SK-N-SH (cell line): ENCODE measurements around the gene ETS2. TPM values are rescaled to one million over a fixed set of nuclear protein-coding genes. Genes with fewer than 3 reads are reported as not detected.
"Not testable (repeated sequence)": the region's sequence is repeated elsewhere in the genome, so short reads cannot be mapped to it uniquely, and the experiment has no call there.

Experiments
- CTCF ChIA-PET: fragments of 300-600, 350-600 bp; formaldehyde crosslinking; extraction: SDS; loops from one replicate; lab custom pipeline; 2021; lab: Yijun Ruan, JAX
- POLR2A ChIA-PET: fragments of 350-600 bp; sonication (Branson Sonifier 250); formaldehyde crosslinking; extraction: SDS; loops from one replicate; lab custom pipeline; 2020; ENCODE audit warnings: antibody characterized with exemption, inconsistent platforms; lab: Yijun Ruan, JAX
- DNase-seq: peaks from one replicate; pipeline ENCODE4 v3.0.0; 2012
- H2AFZ ChIP-seq: fragments of 200-600 bp; sonication (generic); 2 replicates; pipeline ENCODE4 v1.8.1; 2016; ENCODE audit warnings: antibody characterized with exemption, mild to moderate bottlenecking, low read depth
- H3F3A ChIP-seq: fragments of 200-600 bp; sonication (generic); replicated peaks from 2 replicates; pipeline ENCODE3; 2016; ENCODE audit warnings: antibody characterized with exemption, mild to moderate bottlenecking; ENCODE audit not compliant: insufficient read depth
- H3K27ac ChIP-seq, 2 experiments: fragments of 200-500 bp in 1 of 2; fragments of 200-600 bp in 1 of 2; sonication (Bioruptor generic) in 1 of 2; sonication (generic), shearing (Covaris generic) in 1 of 2; 2 replicates each; pipeline versions ENCODE4 v1.5.1 to v1.6.1; 2014 to 2016; ENCODE audit warnings: low read depth in 2 of 2, inconsistent platforms in 1 of 2, low read length in 1 of 2, mild to moderate bottlenecking in 1 of 2, mixed read lengths in 1 of 2
- H3K27me3 ChIP-seq: fragments of 200-600 bp; sonication (generic), shearing (Covaris generic); 2 replicates; pipeline ENCODE4 v1.6.1; 2016; ENCODE audit warnings: mixed run types; ENCODE audit not compliant: insufficient read depth
- H3K36me3 ChIP-seq, 2 experiments: fragments of 200-500 bp in 1 of 2; fragments of 200-600 bp in 1 of 2; sonication (Bioruptor generic) in 1 of 2; sonication (generic) in 1 of 2; replicated peaks in 1 of 2; 2 replicates each; pipeline versions ENCODE3 to v1.5.1; 2014 to 2016; ENCODE audit warnings: low read length in 1 of 2, mild to moderate bottlenecking in 1 of 2; ENCODE audit not compliant: insufficient read depth in 2 of 2, control insufficient read depth in 1 of 2
- H3K4me1 ChIP-seq, 2 experiments: fragments of 200-500 bp in 1 of 2; fragments of 200-600 bp in 1 of 2; sonication (Bioruptor generic) in 1 of 2; sonication (generic), shearing (Covaris generic) in 1 of 2; 2 replicates each; pipeline versions ENCODE4 v1.5.1 to v1.6.1; 2014 to 2016; ENCODE audit warnings: low read depth in 1 of 2, low read length in 1 of 2, mixed run types in 1 of 2; ENCODE audit not compliant: insufficient read depth in 2 of 2, control insufficient read depth in 1 of 2
- H3K4me2 ChIP-seq: fragments of 200-600 bp; sonication (generic), shearing (Covaris generic); 2 replicates; pipeline ENCODE4 v1.6.1; 2017; ENCODE audit warnings: mixed run types
- H3K4me3 ChIP-seq, 2 experiments: fragments of 200-500 bp in 1 of 2; fragments of 200-600 bp in 1 of 2; sonication (Bioruptor generic) in 1 of 2; sonication (generic), shearing (Covaris generic) in 1 of 2; 2 replicates each; pipeline versions ENCODE4 v1.5.1 to v1.8.1; 2014 to 2016; ENCODE audit warnings: low read depth in 2 of 2, inconsistent platforms in 1 of 2, low read length in 1 of 2, mild to moderate bottlenecking in 1 of 2, mixed read lengths in 1 of 2, moderate library complexity in 1 of 2
- H3K79me2 ChIP-seq: fragments of 200-600 bp; sonication (generic); 2 replicates; pipeline ENCODE4 v1.8.1; 2017; ENCODE audit warnings: mild to moderate bottlenecking; ENCODE audit not compliant: insufficient read depth
- H3K9ac ChIP-seq: fragments of 200-600 bp; sonication (generic); 2 replicates; pipeline ENCODE4 v1.6.1; 2017; ENCODE audit warnings: mixed run types
- H3K9me2 ChIP-seq: fragments of 200-600 bp; sonication (generic); 2 replicates; pipeline ENCODE4 v1.6.1; 2017; ENCODE audit warnings: mixed run types
- H3K9me3 ChIP-seq: fragments of 200-600 bp; sonication (generic); 2 replicates; pipeline ENCODE4 v1.6.1; 2017; ENCODE audit warnings: mixed run types, mild to moderate bottlenecking, moderate library complexity
- H4K20me1 ChIP-seq: fragments of 200-600 bp; sonication (generic); 2 replicates; pipeline ENCODE4 v1.6.1; 2017; ENCODE audit warnings: mild to moderate bottlenecking, mixed run types; ENCODE audit not compliant: insufficient read depth
- FOSL2 ChIP-seq: IDR thresholded peaks from 2 replicates; pipeline ENCODE4 v1.4.0; 2012; ENCODE audit warnings: low read depth, mild to moderate bottlenecking, moderate library complexity, borderline replicate concordance
- GABPA ChIP-seq: IDR thresholded peaks from 2 replicates; pipeline ENCODE4 v1.4.0; 2012; ENCODE audit warnings: low read depth, mild to moderate bottlenecking
- SIN3A ChIP-seq: IDR thresholded peaks from 2 replicates; pipeline ENCODE4 v1.6.1; 2012; ENCODE audit warnings: low read depth, mild to moderate bottlenecking, low read length, moderate library complexity, borderline replicate concordance
- TAF1 ChIP-seq: IDR thresholded peaks from 2 replicates; pipeline ENCODE4 v1.6.1; 2012; ENCODE audit warnings: low read depth, mild to moderate bottlenecking, low read length, moderate library complexity, borderline replicate concordance
- TEAD4 ChIP-seq: IDR thresholded peaks from 2 replicates; pipeline ENCODE4 v1.4.0; 2012; ENCODE audit warnings: mild to moderate bottlenecking, borderline replicate concordance; ENCODE audit not compliant: insufficient read depth
- WGBS: methylation state at CpG from one replicate; pipeline ENCODE4 v1.1.6; 2017; ENCODE audit warnings: low lambda C conversion rate; 5-methylcytosine and 5-hydroxymethylcytosine counted together
- polyA plus RNA-seq, 3 experiments: library from polyadenylated mRNA; depleted of rRNA; stranded (reverse); fragments of >200 nt; gene quantifications; 2 replicates each; pipeline ENCODE4 v1.2.3, GENCODE V29; 2012
- TF ChIP-seq, protein P1 (sequence below): fragments of 150-350 bp; IDR thresholded peaks from 2 replicates; pipeline ENCODE4 v1.6.1; 2016; ENCODE audit warnings: mild to moderate bottlenecking, low read depth, low read length
- TF ChIP-seq, protein P2 (sequence below): IDR thresholded peaks from 2 replicates; pipeline ENCODE4; 2012

Gene ETS2
- polyA plus RNA-seq, 1 of the 3 experiments (the other 2 are of a cell fraction): 16.3 TPM

DNA sequence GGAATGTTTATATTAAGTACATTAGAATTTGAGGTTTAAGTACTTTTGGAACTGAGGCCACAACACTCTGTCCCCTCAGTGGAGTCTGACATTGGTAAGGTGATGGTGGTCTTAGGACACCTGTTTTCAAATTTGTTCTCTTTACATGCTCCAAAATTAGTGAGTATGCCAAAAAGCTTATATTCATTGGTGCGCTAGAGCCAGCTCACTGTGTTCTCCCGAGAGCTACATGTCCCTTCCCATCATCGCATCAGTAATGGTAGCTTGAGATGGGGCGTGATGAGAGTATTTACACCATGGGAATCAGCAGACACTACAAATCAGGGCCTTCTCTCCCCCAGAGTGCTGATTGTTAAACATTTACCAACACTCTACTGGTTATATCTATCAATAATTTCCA lies 19.5 kb downstream of the ETS2 start (continued):
- TF ChIP-seq, protein P1, sequence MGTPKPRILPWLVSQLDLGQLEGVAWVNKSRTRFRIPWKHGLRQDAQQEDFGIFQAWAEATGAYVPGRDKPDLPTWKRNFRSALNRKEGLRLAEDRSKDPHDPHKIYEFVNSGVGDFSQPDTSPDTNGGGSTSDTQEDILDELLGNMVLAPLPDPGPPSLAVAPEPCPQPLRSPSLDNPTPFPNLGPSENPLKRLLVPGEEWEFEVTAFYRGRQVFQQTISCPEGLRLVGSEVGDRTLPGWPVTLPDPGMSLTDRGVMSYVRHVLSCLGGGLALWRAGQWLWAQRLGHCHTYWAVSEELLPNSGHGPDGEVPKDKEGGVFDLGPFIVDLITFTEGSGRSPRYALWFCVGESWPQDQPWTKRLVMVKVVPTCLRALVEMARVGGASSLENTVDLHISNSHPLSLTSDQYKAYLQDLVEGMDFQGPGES: no peak
- no peak for TF ChIP-seq SIN3A
- TF ChIP-seq, protein P2, sequence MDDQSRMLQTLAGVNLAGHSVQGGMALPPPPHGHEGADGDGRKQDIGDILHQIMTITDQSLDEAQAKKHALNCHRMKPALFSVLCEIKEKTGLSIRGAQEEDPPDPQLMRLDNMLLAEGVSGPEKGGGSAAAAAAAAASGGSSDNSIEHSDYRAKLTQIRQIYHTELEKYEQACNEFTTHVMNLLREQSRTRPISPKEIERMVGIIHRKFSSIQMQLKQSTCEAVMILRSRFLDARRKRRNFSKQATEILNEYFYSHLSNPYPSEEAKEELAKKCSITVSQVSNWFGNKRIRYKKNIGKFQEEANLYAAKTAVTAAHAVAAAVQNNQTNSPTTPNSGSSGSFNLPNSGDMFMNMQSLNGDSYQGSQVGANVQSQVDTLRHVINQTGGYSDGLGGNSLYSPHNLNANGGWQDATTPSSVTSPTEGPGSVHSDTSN: no peak
- no peak for TF ChIP-seq TAF1
- no peak for TF ChIP-seq GABPA
- TF ChIP-seq FOSL2: no peak

DNA sequence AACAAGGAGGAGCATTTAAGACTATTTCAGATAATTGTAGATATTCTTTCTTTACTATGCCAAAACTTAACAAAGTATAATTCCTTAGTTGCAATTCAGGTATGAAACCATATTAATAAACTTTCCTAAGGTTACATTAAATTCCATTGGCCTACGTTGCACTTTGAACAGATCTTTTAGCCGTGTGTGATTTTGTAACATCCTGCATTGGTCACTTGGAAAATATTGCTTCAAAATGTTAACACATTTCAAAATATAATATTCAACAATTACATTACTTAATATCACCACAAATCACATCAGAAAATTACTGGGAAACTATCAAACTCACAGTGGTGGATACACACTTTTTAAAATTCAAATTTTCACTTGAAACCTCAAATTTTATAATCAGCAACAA lies 20.2 kb downstream of the ETS2 start:
- H3K27ac ChIP-seq: no peak overlapping the region
- no peak overlapping the region for H2AFZ ChIP-seq
- H3F3A ChIP-seq: peaks cover 26% of the 10 kb centered on the region
- H3K4me2 ChIP-seq: no peak overlapping the region
- H3K27me3 ChIP-seq: no peaks in the 10 kb centered on the region
- 0 out of 2 replicates have a peak, but pooled peaks cover 7% of the 10 kb centered on the region for H3K9me3 ChIP-seq
- POLR2A ChIA-PET: no interaction called here
- WGBS: 54% methylated on average over 2 of the region's 2 CpGs
- CTCF ChIA-PET: interaction anchor here (0.7 to 1.2 kb wide), 2 partner anchors 10 to 308 kb away, joined by 3 read pairs; no protein-coding TSS in a partner anchor
- H4K20me1 ChIP-seq: no peaks in the 10 kb centered on the region
- no peak overlapping the region for H3K9ac ChIP-seq
- H3K36me3 ChIP-seq: peaks cover 36 to 42% of the 10 kb centered on the region in 2 experiments
- DNase-seq: no peak
- peaks cover 0 to 2% of the 10 kb centered on the region in 2 experiments; a peak in 1 of 4 replicates for H3K4me1 ChIP-seq
- no peaks in the 10 kb centered on the region for H3K79me2 ChIP-seq
- TF ChIP-seq TEAD4: no peak
- no peak overlapping the region for H3K4me3 ChIP-seq
- H3K9me2 ChIP-seq: no peaks in the 10 kb centered on the region

DNA sequence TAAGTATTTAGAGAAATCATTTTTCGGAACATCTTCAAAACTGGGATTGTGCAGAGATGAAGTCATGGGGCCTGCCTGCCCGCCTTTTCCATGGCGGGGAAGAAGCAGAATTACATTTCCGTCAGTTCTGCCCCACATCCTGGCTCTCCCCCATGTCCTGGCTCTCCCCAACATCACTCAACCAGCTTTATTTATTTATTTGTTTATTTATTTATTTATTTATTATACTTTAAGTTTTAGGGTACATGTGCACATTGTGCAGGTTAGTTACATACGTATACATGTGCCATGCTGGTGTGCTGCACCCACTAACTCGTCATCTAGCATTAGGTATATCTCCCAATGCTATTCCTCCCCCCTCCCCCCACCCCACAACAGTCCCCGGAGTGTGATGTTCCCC lies 22.4 kb downstream of the ETS2 start:
- H3K4me2 ChIP-seq, H3K9me2 ChIP-seq, POLR2A ChIA-PET, H2AFZ ChIP-seq, DNase-seq, H3K27ac ChIP-seq, H3K27me3 ChIP-seq, CTCF ChIA-PET, H4K20me1 ChIP-seq, H3K4me3 ChIP-seq, H3K9ac ChIP-seq, H3K4me1 ChIP-seq, H3K9me3 ChIP-seq, H3K79me2 ChIP-seq: not testable (repeated sequence)
- peaks cover 15 to 20% of the 10 kb centered on the region in 2 experiments for H3K36me3 ChIP-seq
- H3F3A ChIP-seq: peaks cover 21% of the 10 kb centered on the region
- WGBS: 81% methylated on average over 6 of the region's 7 CpGs
